Measurements from ENCODE around the gene KRT77.

KRT77 gene

GRCh38 chr12:52659951-52660350 lies 43.4 kb downstream of the KRT77 start:
- no peaks in the 10 kb centered on the region for H3F3A ChIP-seq (ENCODE audit: insufficient read depth, low read length)
- peaks cover 49% of the 10 kb centered on the region for H3K27me3 ChIP-seq (replicated peaks; ENCODE audit: insufficient read depth, low read length)
- H3K4me2 ChIP-seq (ENCODE audit: low read depth, low read length): no peak overlapping the region
- no peak overlapping the region for H3K9ac ChIP-seq (ENCODE audit: low read length)
- no peaks in the 10 kb centered on the region for H4K20me1 ChIP-seq (ENCODE audit: insufficient read depth, low read length)
- DNase-seq: no peak
- no peak overlapping the region for H3K4me3 ChIP-seq (ENCODE audit: low read length)
- no peaks in the 10 kb centered on the region for H3K9me3 ChIP-seq (replicated peaks; ENCODE audit: insufficient read depth, low read length)
- TF ChIP-seq EZH2 (optimal IDR thresholded peaks at IDR 0.05; ENCODE audit: low read depth, low read length) (no peak), EZH2phosphoT487 (IDR thresholded peaks at IDR 0.05; ENCODE audit: low read length) (no peak)
- TF ChIP-seq, protein P1, sequence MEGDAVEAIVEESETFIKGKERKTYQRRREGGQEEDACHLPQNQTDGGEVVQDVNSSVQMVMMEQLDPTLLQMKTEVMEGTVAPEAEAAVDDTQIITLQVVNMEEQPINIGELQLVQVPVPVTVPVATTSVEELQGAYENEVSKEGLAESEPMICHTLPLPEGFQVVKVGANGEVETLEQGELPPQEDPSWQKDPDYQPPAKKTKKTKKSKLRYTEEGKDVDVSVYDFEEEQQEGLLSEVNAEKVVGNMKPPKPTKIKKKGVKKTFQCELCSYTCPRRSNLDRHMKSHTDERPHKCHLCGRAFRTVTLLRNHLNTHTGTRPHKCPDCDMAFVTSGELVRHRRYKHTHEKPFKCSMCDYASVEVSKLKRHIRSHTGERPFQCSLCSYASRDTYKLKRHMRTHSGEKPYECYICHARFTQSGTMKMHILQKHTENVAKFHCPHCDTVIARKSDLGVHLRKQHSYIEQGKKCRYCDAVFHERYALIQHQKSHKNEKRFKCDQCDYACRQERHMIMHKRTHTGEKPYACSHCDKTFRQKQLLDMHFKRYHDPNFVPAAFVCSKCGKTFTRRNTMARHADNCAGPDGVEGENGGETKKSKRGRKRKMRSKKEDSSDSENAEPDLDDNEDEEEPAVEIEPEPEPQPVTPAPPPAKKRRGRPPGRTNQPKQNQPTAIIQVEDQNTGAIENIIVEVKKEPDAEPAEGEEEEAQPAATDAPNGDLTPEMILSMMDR (IDR thresholded peaks at IDR 0.05; ENCODE audit: low read length): no peak
- no peaks in the 10 kb centered on the region for H3K4me1 ChIP-seq (ENCODE audit: low read length)
- no peak overlapping the region for H2AFZ ChIP-seq (ENCODE audit: low read length)
- no peak overlapping the region for H3K27ac ChIP-seq (ENCODE audit: low read length)
- no peaks in the 10 kb centered on the region for H3K36me3 ChIP-seq (replicated peaks; ENCODE audit: insufficient read depth, low read length)
- H3K79me2 ChIP-seq (ENCODE audit: low read length): no peaks in the 10 kb centered on the region
- no peaks in the 10 kb centered on the region for H3K9me2 ChIP-seq (replicated peaks; ENCODE audit: insufficient read depth, low read length)

- Histone ChIP-seq H3K9me2 (replicated peaks; ENCODE audit: insufficient read depth, low read length) (no peaks in the 10 kb centered on the region), H3K9ac (ENCODE audit: low read length) (no peak overlapping the region), H3K4me2 (ENCODE audit: low read depth, low read length) (no peak overlapping the region), H3K9me3 (replicated peaks; ENCODE audit: insufficient read depth, low read length) (no peaks in the 10 kb centered on the region), H3K36me3 (replicated peaks; ENCODE audit: insufficient read depth, low read length) (no peaks in the 10 kb centered on the region), H3K79me2 (ENCODE audit: low read length) (no peaks in the 10 kb centered on the region), H3F3A (ENCODE audit: insufficient read depth, low read length) (no peaks in the 10 kb centered on the region), H3K4me1 (ENCODE audit: low read length) (no peaks in the 10 kb centered on the region), H4K20me1 (ENCODE audit: insufficient read depth, low read length) (no peaks in the 10 kb centered on the region), H3K27ac (ENCODE audit: low read length) (no peak overlapping the region), H3K27me3 (replicated peaks; ENCODE audit: insufficient read depth, low read length) (peaks cover 49% of the 10 kb centered on the region), H2AFZ (ENCODE audit: low read length) (no peak overlapping the region), H3K4me3 (ENCODE audit: low read length) (no peak overlapping the region)
- TF ChIP-seq EZH2 (optimal IDR thresholded peaks at IDR 0.05; ENCODE audit: low read depth, low read length) (no peak), EZH2phosphoT487 (IDR thresholded peaks at IDR 0.05; ENCODE audit: low read length) (no peak)
- TF ChIP-seq, protein P1 (IDR thresholded peaks at IDR 0.05; ENCODE audit: low read length): no peak
- DNase-seq: no peak
These were observed 43.9 kb downstream of the KRT77 start for GRCh38 chr12:52659395-52659794.

DNA sequence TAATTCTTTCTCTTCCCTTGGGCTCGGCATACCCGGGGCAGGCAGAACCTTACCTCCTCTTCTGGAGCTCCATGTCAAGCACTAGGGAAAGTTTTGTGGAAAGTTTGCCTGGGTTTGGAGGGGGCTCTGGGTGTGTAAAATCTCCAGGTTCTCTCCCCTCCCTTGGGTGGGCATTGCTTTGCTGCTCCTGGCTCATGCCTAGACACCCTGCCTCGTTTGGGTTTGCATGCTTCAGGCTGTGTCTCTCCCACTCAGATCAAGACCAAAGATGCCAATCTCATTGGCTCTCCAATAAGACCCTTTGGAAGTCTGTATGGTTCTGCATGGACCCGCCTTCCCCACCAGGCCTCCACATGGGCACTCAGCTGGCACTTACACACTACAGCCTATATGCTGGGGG lies 45.1 kb downstream of the KRT77 start:
- H3K36me3 ChIP-seq (replicated peaks; ENCODE audit: insufficient read depth, low read length): no peaks in the 10 kb centered on the region
- H3K27ac ChIP-seq (ENCODE audit: low read length): no peak overlapping the region
- no peaks in the 10 kb centered on the region for H3F3A ChIP-seq (ENCODE audit: insufficient read depth, low read length)
- peaks cover 52% of the 10 kb centered on the region for H3K27me3 ChIP-seq (replicated peaks; ENCODE audit: insufficient read depth, low read length)
- TF ChIP-seq EZH2phosphoT487 (IDR thresholded peaks at IDR 0.05; ENCODE audit: low read length): no peak
- H4K20me1 ChIP-seq (ENCODE audit: insufficient read depth, low read length): no peaks in the 10 kb centered on the region
- H3K4me2 ChIP-seq (ENCODE audit: low read depth, low read length): no peak overlapping the region
- no peak overlapping the region for H2AFZ ChIP-seq (ENCODE audit: low read length)
- H3K9me3 ChIP-seq (replicated peaks; ENCODE audit: insufficient read depth, low read length): no peaks in the 10 kb centered on the region
- H3K4me1 ChIP-seq (ENCODE audit: low read length): no peaks in the 10 kb centered on the region
- H3K79me2 ChIP-seq (ENCODE audit: low read length): no peaks in the 10 kb centered on the region
- DNase-seq: no peak
- no peaks in the 10 kb centered on the region for H3K9me2 ChIP-seq (replicated peaks; ENCODE audit: insufficient read depth, low read length)
- no peak overlapping the region for H3K4me3 ChIP-seq (ENCODE audit: low read length)
- no peak overlapping the region for H3K9ac ChIP-seq (ENCODE audit: low read length)

DNA sequence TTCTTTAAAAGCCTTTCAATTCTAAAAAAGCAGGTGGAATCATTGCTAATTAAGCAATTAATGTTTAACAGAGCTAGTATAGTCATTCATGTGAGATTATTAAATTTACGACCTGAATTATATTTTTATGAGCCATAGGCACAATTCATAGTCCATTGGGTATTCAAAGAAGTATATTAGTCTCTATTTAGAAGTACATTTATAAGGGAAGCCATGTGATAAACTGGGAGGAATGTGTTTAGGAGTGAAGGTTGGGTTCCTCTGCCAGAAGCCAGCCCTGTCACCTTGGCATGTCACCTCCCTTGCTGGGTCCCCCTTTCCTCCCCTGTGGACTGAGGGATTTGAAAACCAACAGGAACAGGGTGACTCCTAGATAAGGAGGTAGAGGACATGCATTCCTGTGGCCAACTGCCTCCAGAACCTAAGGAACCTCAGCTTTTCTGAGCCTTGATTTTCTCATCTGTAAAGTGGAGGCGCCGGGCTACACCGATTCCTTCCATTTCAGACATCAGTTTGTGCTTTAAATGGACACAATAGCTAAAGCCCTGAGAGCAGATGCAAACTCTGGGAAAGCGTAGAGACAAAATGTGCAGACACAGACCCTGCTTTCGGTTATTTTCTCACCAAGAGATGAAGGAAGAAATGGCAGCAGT lies 45.9 kb downstream of the KRT77 start:
- no peaks in the 10 kb centered on the region for H3K36me3 ChIP-seq (replicated peaks; ENCODE audit: insufficient read depth, low read length)
- no peak overlapping the region for H2AFZ ChIP-seq (ENCODE audit: low read length)
- no peak overlapping the region for H3K4me2 ChIP-seq (ENCODE audit: low read depth, low read length)
- H3K9me3 ChIP-seq (replicated peaks; ENCODE audit: insufficient read depth, low read length): no peaks in the 10 kb centered on the region
- no peaks in the 10 kb centered on the region for H3K9me2 ChIP-seq (replicated peaks; ENCODE audit: insufficient read depth, low read length)
- no peaks in the 10 kb centered on the region for H3F3A ChIP-seq (ENCODE audit: insufficient read depth, low read length)
- no peak overlapping the region for H3K4me3 ChIP-seq (ENCODE audit: low read length)
- TF ChIP-seq EZH2 (optimal IDR thresholded peaks at IDR 0.05; ENCODE audit: low read depth, low read length) (no peak), EZH2phosphoT487 (IDR thresholded peaks at IDR 0.05; ENCODE audit: low read length) (no peak)
- TF ChIP-seq, protein P1 (IDR thresholded peaks at IDR 0.05; ENCODE audit: low read length): no peak
- H3K27ac ChIP-seq (ENCODE audit: low read length): no peak overlapping the region
- peaks cover 59% of the 10 kb centered on the region for H3K27me3 ChIP-seq (replicated peaks; ENCODE audit: insufficient read depth, low read length)
- no peaks in the 10 kb centered on the region for H3K4me1 ChIP-seq (ENCODE audit: low read length)
- no peaks in the 10 kb centered on the region for H3K79me2 ChIP-seq (ENCODE audit: low read length)
- H3K9ac ChIP-seq (ENCODE audit: low read length): no peak overlapping the region
- H4K20me1 ChIP-seq (ENCODE audit: insufficient read depth, low read length): no peaks in the 10 kb centered on the region
- DNase-seq: no peak
